Measurements from ENCODE around the gene STK10. TPM values are rescaled to one million over a fixed set of nuclear protein-coding genes. Genes with fewer than 3 reads are reported as not detected.

The STK10 gene
- total RNA-seq, 3 donors from 2014 or later (not counting 1 experiment from before 2014, with no cell fraction given): 705 to 879 (median 783) TPM

DNA sequence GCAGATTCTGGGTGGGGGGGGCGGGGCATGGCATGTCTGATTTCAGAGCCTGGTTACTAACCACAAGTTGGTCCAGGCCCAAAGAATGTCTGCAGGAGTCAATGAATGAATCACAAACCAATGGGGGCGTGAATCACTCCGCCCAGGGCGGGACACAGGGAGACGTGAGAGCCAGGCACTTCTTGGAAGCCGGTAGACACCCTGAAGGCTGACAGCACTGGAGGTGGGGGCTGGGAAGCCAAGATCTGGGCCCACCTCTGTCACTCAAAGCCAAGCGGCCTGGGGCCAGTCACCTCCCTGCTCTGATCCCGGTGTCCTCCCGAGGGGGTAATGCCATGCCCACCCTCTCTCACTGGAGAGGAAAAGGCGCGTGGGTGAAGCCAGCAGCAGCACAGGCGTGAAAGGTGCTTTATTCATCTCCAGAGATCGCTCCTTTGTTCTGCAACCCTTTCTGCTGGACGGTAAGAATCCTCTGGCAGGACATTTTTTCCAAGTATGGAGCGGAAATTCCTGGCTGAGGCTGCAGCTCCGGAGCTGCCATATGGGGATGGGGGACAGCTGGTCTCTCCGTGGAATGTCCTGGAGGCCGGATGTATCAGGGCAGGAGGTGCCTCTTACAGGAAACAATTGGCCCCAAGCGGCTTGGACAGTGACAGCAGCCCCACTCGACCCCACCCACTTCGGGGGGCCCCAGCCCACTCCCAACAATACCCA lies 85.0 kb downstream of the STK10 start:
- intact Hi-C loops (cut with micrococcal nuclease): no loop called here
- Histone ChIP-seq H3K4me3 (ENCODE audit: low read length) (no peak overlapping the region), H3K27ac (ENCODE audit: low read length) (no peak overlapping the region), H3K4me1 (ENCODE audit: control insufficient read depth, insufficient read depth, low read length) (peaks cover 24% of the 10 kb centered on the region), H3K27me3 (ENCODE audit: control insufficient read depth, insufficient read depth, low read length) (no peaks in the 10 kb centered on the region), H3K9me3 (ENCODE audit: control insufficient read depth, insufficient read depth, low read length) (no peaks in the 10 kb centered on the region), H3K36me3 (ENCODE audit: control insufficient read depth, insufficient read depth, low read length) (peaks cover 86% of the 10 kb centered on the region)
- no peak overlapping the region for H3K4me3 Mint-ChIP-seq
- peaks cover 18 to 48% of the 10 kb centered on the region in 2 donors for H3K4me1 Mint-ChIP-seq
- WGBS (ENCODE audit: insufficient coverage): 87% methylated on average over 21 of the region's 21 CpGs
- H3K36me3 Mint-ChIP-seq: peaks cover 1% of the 10 kb centered on the region
- ATAC-seq: no peak
- peak overlapping the region; percentile 38 to 50 for H3K27ac Mint-ChIP-seq
- TF ChIP-seq, protein P1, sequence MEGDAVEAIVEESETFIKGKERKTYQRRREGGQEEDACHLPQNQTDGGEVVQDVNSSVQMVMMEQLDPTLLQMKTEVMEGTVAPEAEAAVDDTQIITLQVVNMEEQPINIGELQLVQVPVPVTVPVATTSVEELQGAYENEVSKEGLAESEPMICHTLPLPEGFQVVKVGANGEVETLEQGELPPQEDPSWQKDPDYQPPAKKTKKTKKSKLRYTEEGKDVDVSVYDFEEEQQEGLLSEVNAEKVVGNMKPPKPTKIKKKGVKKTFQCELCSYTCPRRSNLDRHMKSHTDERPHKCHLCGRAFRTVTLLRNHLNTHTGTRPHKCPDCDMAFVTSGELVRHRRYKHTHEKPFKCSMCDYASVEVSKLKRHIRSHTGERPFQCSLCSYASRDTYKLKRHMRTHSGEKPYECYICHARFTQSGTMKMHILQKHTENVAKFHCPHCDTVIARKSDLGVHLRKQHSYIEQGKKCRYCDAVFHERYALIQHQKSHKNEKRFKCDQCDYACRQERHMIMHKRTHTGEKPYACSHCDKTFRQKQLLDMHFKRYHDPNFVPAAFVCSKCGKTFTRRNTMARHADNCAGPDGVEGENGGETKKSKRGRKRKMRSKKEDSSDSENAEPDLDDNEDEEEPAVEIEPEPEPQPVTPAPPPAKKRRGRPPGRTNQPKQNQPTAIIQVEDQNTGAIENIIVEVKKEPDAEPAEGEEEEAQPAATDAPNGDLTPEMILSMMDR (IDR thresholded peaks at IDR 0.05): no peak
- H3K27me3 Mint-ChIP-seq (ENCODE audit: low read depth in 2 of 2): no peaks in the 10 kb centered on the region
- peaks cover 0 to 4% of the 10 kb centered on the region in 2 donors for H3K9me3 Mint-ChIP-seq
- no peak for DNase-seq

DNA sequence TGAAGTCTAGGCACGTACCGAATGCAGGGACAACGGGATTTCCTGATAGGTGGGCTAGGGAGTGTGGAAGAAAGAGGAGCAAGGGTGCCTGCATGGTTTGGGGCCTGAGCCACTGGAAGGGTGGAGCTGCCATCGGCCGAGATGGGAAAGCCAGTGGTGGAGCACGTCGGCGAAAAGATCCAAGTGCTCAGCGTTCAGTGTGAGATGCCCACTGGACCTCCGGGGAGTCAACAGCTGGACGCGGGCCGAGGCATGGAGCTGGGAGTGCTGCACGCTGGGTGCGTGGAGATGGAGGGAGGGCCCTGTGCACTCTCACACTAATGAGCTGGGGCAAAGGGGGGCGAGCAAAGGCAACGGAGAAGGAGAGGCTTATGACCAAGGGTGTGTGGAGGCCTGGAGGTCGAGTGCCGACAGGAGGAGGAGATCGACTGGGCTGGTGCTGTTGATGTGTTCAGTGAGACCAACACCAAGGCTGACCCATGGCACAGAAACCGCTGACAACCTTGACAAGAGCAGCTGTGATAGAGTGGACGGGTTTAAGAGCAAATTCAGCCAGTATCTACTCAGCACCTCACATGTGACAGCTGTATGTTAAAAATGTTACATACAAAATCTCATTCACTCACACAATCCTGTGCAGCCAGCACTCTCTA lies 85.7 kb downstream of the STK10 start:
- intact Hi-C loops (cut with micrococcal nuclease): no loop called here
- ATAC-seq: no peak
- DNase-seq: no peak
- H3K27me3 ChIP-seq (ENCODE audit: control insufficient read depth, insufficient read depth, low read length): no peaks in the 10 kb centered on the region
- H3K4me3 ChIP-seq (ENCODE audit: low read length): no peak overlapping the region
- H3K4me1 ChIP-seq (ENCODE audit: control insufficient read depth, insufficient read depth, low read length): peaks cover 18% of the 10 kb centered on the region
- peak overlapping the region in 1 of 2 donors; percentile 79 for H3K27ac Mint-ChIP-seq
- peaks cover 20 to 49% of the 10 kb centered on the region in 2 donors for H3K4me1 Mint-ChIP-seq
- peaks cover 9% of the 10 kb centered on the region for H3K36me3 Mint-ChIP-seq
- H3K27me3 Mint-ChIP-seq (ENCODE audit: low read depth in 2 of 2): no peaks in the 10 kb centered on the region
- TF ChIP-seq, protein P1 (IDR thresholded peaks at IDR 0.05): no peak
- no peak overlapping the region for H3K27ac ChIP-seq (ENCODE audit: low read length)
- WGBS (ENCODE audit: insufficient coverage): 97% methylated on average over 22 of the region's 22 CpGs
- H3K9me3 ChIP-seq (ENCODE audit: control insufficient read depth, insufficient read depth, low read length): no peaks in the 10 kb centered on the region
- peaks cover 0 to 4% of the 10 kb centered on the region in 2 donors for H3K9me3 Mint-ChIP-seq
- no peak overlapping the region for H3K4me3 Mint-ChIP-seq
- H3K36me3 ChIP-seq (ENCODE audit: control insufficient read depth, insufficient read depth, low read length): peaks cover 89% of the 10 kb centered on the region

DNA sequence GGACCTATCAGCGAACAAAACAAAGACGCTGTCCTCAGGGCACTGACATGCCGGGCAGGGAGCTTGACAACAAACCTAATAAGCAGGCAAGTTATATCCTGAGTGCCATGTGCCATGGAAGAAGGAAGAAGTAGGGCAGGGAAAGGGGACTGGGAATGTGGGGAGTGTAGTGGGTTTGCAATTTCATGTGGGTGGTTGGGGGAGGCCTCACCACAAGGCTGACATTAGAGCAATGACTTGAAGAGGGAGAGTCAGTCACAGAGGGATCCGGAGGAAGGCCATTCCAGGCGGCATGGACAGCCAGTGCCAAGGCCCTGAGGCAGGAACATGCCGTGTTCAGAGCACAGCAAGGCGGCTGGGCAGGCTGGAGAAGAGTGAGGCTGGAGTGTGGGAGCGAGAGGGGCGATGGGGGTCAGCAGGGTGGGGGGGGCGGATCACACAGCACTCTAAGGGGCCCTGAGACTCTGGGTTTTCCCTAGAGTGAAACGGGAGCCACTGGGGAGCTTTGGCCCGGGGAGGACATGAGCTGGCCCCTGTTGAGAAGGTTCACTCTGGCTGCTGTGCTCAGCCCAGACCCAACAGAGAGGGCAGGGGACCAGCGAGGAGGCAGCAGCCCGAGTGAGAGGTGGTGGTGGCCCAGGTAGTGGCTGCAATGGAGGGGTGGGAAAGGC lies 86.3 kb downstream of the STK10 start:
- no peak for ATAC-seq
- Mint-ChIP-seq H3K36me3 (peaks cover 9% of the 10 kb centered on the region), H3K27me3 (ENCODE audit: low read depth in 2 of 2) (no peaks in the 10 kb centered on the region), H3K9me3 (peaks cover 0 to 4% of the 10 kb centered on the region in 2 donors), H3K4me1 (peaks cover 15 to 45% of the 10 kb centered on the region in 2 donors), H3K4me3 (no peak overlapping the region), H3K27ac (peak overlapping the region in 1 of 2 donors; percentile 79)
- H3K27me3 ChIP-seq (ENCODE audit: control insufficient read depth, insufficient read depth, low read length): no peaks in the 10 kb centered on the region
- H3K27ac ChIP-seq (ENCODE audit: low read length): no peak overlapping the region
- intact Hi-C loops (cut with micrococcal nuclease): no loop called here
- H3K4me3 ChIP-seq (ENCODE audit: low read length): no peak overlapping the region
- no peak for DNase-seq
- no peaks in the 10 kb centered on the region for H3K9me3 ChIP-seq (ENCODE audit: control insufficient read depth, insufficient read depth, low read length)
- H3K36me3 ChIP-seq (ENCODE audit: control insufficient read depth, insufficient read depth, low read length): peaks cover 89% of the 10 kb centered on the region
- TF ChIP-seq, protein P1 (IDR thresholded peaks at IDR 0.05): no peak
- H3K4me1 ChIP-seq (ENCODE audit: control insufficient read depth, insufficient read depth, low read length): peaks cover 12% of the 10 kb centered on the region
- 96% methylated on average over 14 of the region's 14 CpGs for WGBS (ENCODE audit: insufficient coverage)
